Hepatocyte (in vitro differentiated cells): ENCODE measurements around the gene GMNN.

Experiments used
- EZH2 ChIP-seq: fragments of 200-600 bp; sonication (generic); IDR thresholded peaks from 2 replicates; pipeline ENCODE4 v1.6.1; 2016; ENCODE audit warnings: antibody characterized with exemption, mild to moderate bottlenecking, borderline replicate concordance
- TF ChIP-seq, protein P1 (sequence below): fragments of 200-600 bp; sonication (generic); IDR thresholded peaks from 2 replicates; pipeline ENCODE4 v1.5.1; 2016; ENCODE audit warnings: antibody characterized with exemption, mild to moderate bottlenecking; ENCODE audit not compliant: poor library complexity

- TF ChIP-seq, protein P1, sequence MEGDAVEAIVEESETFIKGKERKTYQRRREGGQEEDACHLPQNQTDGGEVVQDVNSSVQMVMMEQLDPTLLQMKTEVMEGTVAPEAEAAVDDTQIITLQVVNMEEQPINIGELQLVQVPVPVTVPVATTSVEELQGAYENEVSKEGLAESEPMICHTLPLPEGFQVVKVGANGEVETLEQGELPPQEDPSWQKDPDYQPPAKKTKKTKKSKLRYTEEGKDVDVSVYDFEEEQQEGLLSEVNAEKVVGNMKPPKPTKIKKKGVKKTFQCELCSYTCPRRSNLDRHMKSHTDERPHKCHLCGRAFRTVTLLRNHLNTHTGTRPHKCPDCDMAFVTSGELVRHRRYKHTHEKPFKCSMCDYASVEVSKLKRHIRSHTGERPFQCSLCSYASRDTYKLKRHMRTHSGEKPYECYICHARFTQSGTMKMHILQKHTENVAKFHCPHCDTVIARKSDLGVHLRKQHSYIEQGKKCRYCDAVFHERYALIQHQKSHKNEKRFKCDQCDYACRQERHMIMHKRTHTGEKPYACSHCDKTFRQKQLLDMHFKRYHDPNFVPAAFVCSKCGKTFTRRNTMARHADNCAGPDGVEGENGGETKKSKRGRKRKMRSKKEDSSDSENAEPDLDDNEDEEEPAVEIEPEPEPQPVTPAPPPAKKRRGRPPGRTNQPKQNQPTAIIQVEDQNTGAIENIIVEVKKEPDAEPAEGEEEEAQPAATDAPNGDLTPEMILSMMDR = no peak
- TF ChIP-seq EZH2 = no peak
Measured at GRCh38 chr6:24757611-24758010, 17.1 kb upstream of the GMNN start.
